Activated effector memory CD4-positive, alpha-beta T cell treated with anti-CD3 and anti-CD28 coated beads, Interleukin-2, amount 50 U/mL, for 16 hours (primary cell): ENCODE measurements around the gene CD84.
"Not testable (repeated sequence)": the region's sequence is repeated elsewhere in the genome, so short reads cannot be mapped to it uniquely, and the experiment has no call there.

ENCODE experiments used
- DNase-seq: peaks from one replicate; pipeline ENCODE4 v3.0.0-alpha.2; 2020

Gene CD84

GRCh38 chr1:160500321-160500990, 78.8 kb downstream of the CD84 start:
- no peak for DNase-seq

- no peak for DNase-seq
Measured at GRCh38 chr1:160499631-160500030, 79.7 kb downstream of the CD84 start.

- not testable (repeated sequence) for DNase-seq
Measured at GRCh38 chr1:160498301-160499065, 80.8 kb downstream of the CD84 start.

GRCh38 chr1:160496334-160496733, 83.0 kb downstream of the CD84 start:
- DNase-seq = no peak

GRCh38 chr1:160494620-160495019, 84.7 kb downstream of the CD84 start:
- no peak for DNase-seq

- DNase-seq = no peak
Measured at GRCh38 chr1:160492617-160493016, 86.7 kb downstream of the CD84 start.

GRCh38 chr1:160491981-160492380, 87.3 kb downstream of the CD84 start:
- no peak for DNase-seq
